Rectal smooth muscle tissue (tissue), 1 donor: ENCODE results near the gene DIS3L2.

ENCODE experiments used
- H3K27ac ChIP-seq: one replicate; pipeline ENCODE4 v1.7.0; 2013; ENCODE audit warnings: low read depth, low read length, inconsistent platforms
- H3K27me3 ChIP-seq: one replicate; pipeline ENCODE4 v1.7.0; 2013; ENCODE audit warnings: low read length; ENCODE audit not compliant: control insufficient read depth, insufficient read depth
- H3K36me3 ChIP-seq: one replicate; pipeline ENCODE4 v1.7.0; 2013; ENCODE audit warnings: low read length; ENCODE audit not compliant: control insufficient read depth, insufficient read depth
- H3K4me1 ChIP-seq: one replicate; pipeline ENCODE4 v1.7.0; 2013; ENCODE audit warnings: low read length; ENCODE audit not compliant: control insufficient read depth, insufficient read depth
- H3K4me3 ChIP-seq: one replicate; pipeline ENCODE4 v1.7.0; 2013; ENCODE audit warnings: low read length
- H3K9ac ChIP-seq: one replicate; pipeline ENCODE4 v1.7.0; 2013; ENCODE audit warnings: low read length

DIS3L2 gene

GRCh38 chr2:232264081-232264480 is 302.6 kb downstream of the DIS3L2 start:
- H3K27me3 ChIP-seq, result no peaks in the 10 kb centered on the region
- no peaks in the 10 kb centered on the region for H3K36me3 ChIP-seq

DNA sequence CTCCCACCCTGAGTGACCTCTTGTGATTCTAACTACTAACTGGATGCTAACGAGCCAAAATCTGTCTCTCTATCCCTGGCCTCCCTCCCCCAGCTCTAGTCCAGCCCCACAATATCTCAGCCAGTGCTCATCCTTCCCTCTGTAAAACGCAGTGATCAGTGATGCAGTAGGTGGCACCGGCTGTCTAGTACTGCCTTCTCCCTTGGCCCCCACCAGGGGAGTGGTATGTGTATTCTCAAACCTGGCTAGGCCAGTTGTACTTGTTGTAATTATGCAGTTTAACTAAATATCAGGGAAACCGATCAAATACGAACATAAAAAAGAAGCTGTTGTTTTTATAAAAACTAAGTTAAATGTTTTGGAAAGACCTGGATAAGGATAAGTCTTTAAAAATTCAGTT is 303.8 kb downstream of the DIS3L2 start:
- no peak overlapping the region for H3K4me3 ChIP-seq
- H3K36me3 ChIP-seq, result no peaks in the 10 kb centered on the region
- no peak overlapping the region for H3K9ac ChIP-seq
- H3K4me1 ChIP-seq, result no peaks in the 10 kb centered on the region
- no peak overlapping the region for H3K27ac ChIP-seq
- H3K27me3 ChIP-seq, result no peaks in the 10 kb centered on the region

More at GRCh38 chr2:232264081-232264480, 302.6 kb downstream of the DIS3L2 start:
- no peaks in the 10 kb centered on the region for H3K4me1 ChIP-seq
- no peak overlapping the region for H3K4me3 ChIP-seq
- H3K9ac ChIP-seq, result no peak overlapping the region
- H3K27ac ChIP-seq, result no peak overlapping the region

- H3K4me1 ChIP-seq, result no peaks in the 10 kb centered on the region
- H3K27ac ChIP-seq, result no peak overlapping the region
- no peaks in the 10 kb centered on the region for H3K36me3 ChIP-seq
- no peak overlapping the region for H3K9ac ChIP-seq
- no peak overlapping the region for H3K4me3 ChIP-seq
- H3K27me3 ChIP-seq, result no peaks in the 10 kb centered on the region
These were observed 307.2 kb downstream of the DIS3L2 start for GRCh38 chr2:232268636-232269165.

GRCh38 chr2:232269867-232270266 is 308.4 kb downstream of the DIS3L2 start:
- H3K9ac ChIP-seq, result no peak overlapping the region
- H3K4me3 ChIP-seq, result no peak overlapping the region
- no peaks in the 10 kb centered on the region for H3K4me1 ChIP-seq
- H3K27ac ChIP-seq, result no peak overlapping the region
- H3K36me3 ChIP-seq, result no peaks in the 10 kb centered on the region
- H3K27me3 ChIP-seq, result no peaks in the 10 kb centered on the region

- no peak overlapping the region for H3K9ac ChIP-seq
- H3K36me3 ChIP-seq, result no peaks in the 10 kb centered on the region
- no peak overlapping the region for H3K4me3 ChIP-seq
- no peak overlapping the region for H3K27ac ChIP-seq
- H3K27me3 ChIP-seq, result no peaks in the 10 kb centered on the region
- no peaks in the 10 kb centered on the region for H3K4me1 ChIP-seq
These were observed 312.6 kb downstream of the DIS3L2 start for GRCh38 chr2:232273903-232274643.

DNA sequence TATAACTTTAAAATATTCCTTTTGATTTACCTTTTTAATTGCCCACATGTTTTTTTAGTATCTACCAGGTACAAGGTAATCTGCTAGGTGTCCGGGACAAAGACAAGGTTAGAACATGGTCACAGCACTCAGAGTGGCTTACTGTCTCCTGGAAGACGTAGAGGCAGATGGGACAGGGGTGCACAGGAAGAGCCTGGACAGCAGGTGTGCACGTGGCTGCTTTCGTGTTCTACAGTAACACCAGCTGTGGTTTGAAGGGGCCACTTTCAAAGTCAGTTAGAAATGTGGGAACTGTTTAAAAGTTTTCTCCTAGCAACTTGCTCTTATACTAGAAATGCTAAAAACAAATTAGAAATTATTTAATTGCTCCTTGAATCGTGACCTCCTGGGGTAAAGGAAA is 314.2 kb downstream of the DIS3L2 start:
- Histone ChIP-seq H3K9ac (no peak overlapping the region), H3K36me3 (no peaks in the 10 kb centered on the region), H3K27ac (no peak overlapping the region), H3K4me3 (no peak overlapping the region), H3K4me1 (no peaks in the 10 kb centered on the region), H3K27me3 (no peaks in the 10 kb centered on the region)

GRCh38 chr2:232276084-232276732 is 314.7 kb downstream of the DIS3L2 start:
- H3K4me1 ChIP-seq, result no peaks in the 10 kb centered on the region
- H3K27ac ChIP-seq, result no peak overlapping the region
- H3K9ac ChIP-seq, result no peak overlapping the region
- H3K4me3 ChIP-seq, result no peak overlapping the region
- H3K27me3 ChIP-seq, result no peaks in the 10 kb centered on the region
- H3K36me3 ChIP-seq, result no peaks in the 10 kb centered on the region

DNA sequence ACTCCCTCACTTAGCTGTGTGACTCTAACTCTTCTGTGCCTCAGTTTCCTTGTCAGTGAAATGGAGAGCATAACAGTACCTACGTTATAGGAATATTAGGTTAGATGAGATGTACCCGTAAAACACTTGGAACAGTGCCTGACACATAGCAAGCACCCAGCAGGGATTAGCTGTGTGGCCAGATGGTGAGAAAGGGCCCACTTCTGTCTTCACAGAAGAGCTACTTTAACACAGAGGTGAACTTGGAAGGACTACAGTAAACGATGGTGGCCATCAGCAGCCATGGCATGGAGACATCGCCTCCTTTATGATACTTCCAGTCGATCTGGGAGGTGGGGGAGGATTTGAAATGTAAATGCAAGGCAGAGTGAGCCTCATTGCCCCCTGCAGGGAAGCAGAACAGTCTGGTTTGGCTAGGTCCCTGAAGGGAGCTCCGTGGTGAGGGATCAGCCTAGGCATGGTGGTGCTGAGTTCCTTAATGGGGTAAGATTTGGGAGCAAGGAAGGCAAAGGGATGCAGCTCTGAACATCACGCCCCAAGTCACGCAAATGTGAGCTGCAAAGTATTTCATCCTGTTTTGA is 315.3 kb downstream of the DIS3L2 start:
- Histone ChIP-seq H3K4me3 (no peak overlapping the region), H3K27me3 (no peaks in the 10 kb centered on the region), H3K9ac (no peak overlapping the region), H3K4me1 (no peaks in the 10 kb centered on the region), H3K27ac (no peak overlapping the region), H3K36me3 (no peaks in the 10 kb centered on the region)

DNA sequence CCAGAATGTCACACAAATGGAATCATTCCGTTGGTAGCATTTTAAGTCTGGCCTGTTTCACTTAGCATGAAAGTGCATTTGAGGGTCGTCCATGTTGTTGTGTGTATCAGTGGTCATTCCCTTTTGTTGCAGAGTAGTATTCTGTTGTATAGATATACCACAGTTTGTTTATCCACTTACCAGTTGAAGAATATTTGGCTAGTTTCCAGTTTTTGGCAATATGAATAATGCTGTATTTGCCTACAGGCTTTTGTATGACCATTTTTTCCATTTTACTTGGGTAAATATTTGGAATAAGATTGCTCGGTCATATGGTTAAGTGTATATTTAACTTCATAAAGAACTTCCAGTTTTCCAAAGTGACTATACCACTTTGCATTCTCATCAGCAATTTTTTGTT is 317.0 kb downstream of the DIS3L2 start:
- Histone ChIP-seq H3K36me3 (no peaks in the 10 kb centered on the region), H3K27me3 (no peaks in the 10 kb centered on the region), H3K9ac (no peak overlapping the region), H3K27ac (no peak overlapping the region), H3K4me1 (no peaks in the 10 kb centered on the region), H3K4me3 (no peak overlapping the region)

DNA sequence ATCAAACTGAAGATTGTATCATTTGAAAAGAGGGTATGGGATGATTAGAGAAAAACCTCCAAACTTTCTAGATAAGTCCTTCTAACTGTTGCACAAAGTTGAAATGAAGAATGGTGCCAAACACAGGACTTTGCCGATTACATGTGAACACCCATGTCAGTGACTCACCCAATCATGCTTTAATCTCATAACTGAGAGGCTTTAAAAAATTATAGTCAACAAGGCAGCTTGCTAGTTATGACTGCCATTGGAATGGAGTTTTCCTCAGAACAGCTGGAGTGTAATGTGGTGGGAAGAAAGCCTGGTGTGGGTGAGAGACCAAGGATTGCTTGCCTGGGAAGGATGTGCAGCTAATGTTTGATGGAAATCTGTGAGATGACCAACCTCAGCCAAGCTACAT is 318.8 kb downstream of the DIS3L2 start:
- Histone ChIP-seq H3K4me1 (no peaks in the 10 kb centered on the region), H3K27ac (no peak overlapping the region)

DNA sequence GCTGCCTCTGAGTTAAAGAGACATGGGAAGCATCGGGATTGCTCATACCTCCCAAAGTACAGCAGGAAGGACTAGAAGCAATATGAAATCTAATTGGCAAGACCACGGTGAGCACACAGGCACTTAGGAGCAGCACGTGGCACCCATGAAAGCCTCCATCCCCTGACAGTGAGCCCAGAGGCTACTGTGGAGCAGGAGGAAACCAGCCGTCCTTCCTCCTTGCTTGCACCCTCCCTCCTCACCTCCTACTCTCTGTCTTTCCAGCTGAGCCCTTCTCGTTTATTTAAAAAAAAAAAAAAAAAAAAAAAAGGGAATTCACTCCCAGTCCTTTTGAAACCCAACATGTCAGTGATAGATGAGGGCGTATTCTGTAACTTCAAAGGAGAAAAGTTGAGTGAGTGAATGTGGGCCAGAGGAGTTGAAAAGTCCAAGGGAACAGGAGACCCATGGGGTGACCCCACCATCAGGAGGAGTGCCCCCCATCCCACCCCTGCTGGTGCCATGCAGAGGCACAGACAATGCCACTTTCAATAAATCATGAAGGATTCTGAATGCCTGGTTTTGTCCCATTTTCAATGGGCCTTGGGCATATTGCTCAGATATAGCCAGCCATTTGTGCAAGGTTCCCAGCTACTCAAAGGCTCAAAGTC is 320.5 kb downstream of the DIS3L2 start:
- no peak overlapping the region for H3K9ac ChIP-seq
- H3K27ac ChIP-seq, result no peak overlapping the region
- no peaks in the 10 kb centered on the region for H3K36me3 ChIP-seq
- no peak overlapping the region for H3K4me3 ChIP-seq
- no peaks in the 10 kb centered on the region for H3K27me3 ChIP-seq
- H3K4me1 ChIP-seq, result no peaks in the 10 kb centered on the region

More for the DNA sequence above, 318.8 kb downstream of the DIS3L2 start:
- Histone ChIP-seq H3K9ac (no peak overlapping the region), H3K36me3 (no peaks in the 10 kb centered on the region), H3K4me3 (no peak overlapping the region), H3K27me3 (no peaks in the 10 kb centered on the region)

GRCh38 chr2:232282508-232283055 is 321.1 kb downstream of the DIS3L2 start:
- Histone ChIP-seq H3K9ac (no peak overlapping the region), H3K27ac (no peak overlapping the region), H3K36me3 (no peaks in the 10 kb centered on the region), H3K4me3 (no peak overlapping the region), H3K4me1 (no peaks in the 10 kb centered on the region), H3K27me3 (no peaks in the 10 kb centered on the region)
